WTC11 (cell line): ENCODE results near the gene MAP4K3. TPM values are rescaled to one million over a fixed set of nuclear protein-coding genes. Genes with fewer than 3 reads are reported as not detected.
"Not testable (repeated sequence)": the region's sequence is repeated elsewhere in the genome, so short reads cannot be mapped to it uniquely, and the experiment has no call there.

ENCODE experiments used
- ATAC-seq: fragments of 200-7000 bp; cut with Tn5 transposase; 2 replicates; pipeline ENCODE4 v1.10.0; 2021; ENCODE audit warnings: mild to moderate bottlenecking, moderate library complexity
- CTCF ChIA-PET: fragments of 300-600 bp; sonication (Branson Sonifier 250); formaldehyde crosslinking; loops from one replicate; lab custom pipeline; 2021; ENCODE audit warnings: antibody characterized with exemption; lab: Charles Lee
- POLR2A ChIA-PET: fragments of 350-600 bp; sonication (Branson Sonifier 250); formaldehyde crosslinking; loops from one replicate; lab custom pipeline; 2021; ENCODE audit warnings: antibody characterized with exemption; lab: Charles Lee
- DNase-seq: peaks from one replicate; pipeline ENCODE4 v3.0.0; 2021; ENCODE audit warnings: low spot score
- H3K27ac Mint-ChIP-seq: 2 replicates; pipeline ENCODE4 v1.8.0; 2021; ENCODE audit warnings: mixed read lengths
- H3K27me3 Mint-ChIP-seq: 2 replicates; pipeline ENCODE4 v1.8.0; 2021; ENCODE audit warnings: low read depth, mild to moderate bottlenecking, moderate library complexity, mixed read lengths
- H3K36me3 Mint-ChIP-seq: 2 replicates; pipeline ENCODE4 v1.8.0; 2021; ENCODE audit warnings: mixed read lengths
- H3K4me1 Mint-ChIP-seq: 2 replicates; pipeline ENCODE4 v1.8.0; 2022; ENCODE audit warnings: mixed read lengths
- H3K4me3 Mint-ChIP-seq: 2 replicates; pipeline ENCODE4 v1.8.0; 2021; ENCODE audit warnings: mild to moderate bottlenecking, moderate library complexity, mixed read lengths
- H3K9me3 Mint-ChIP-seq: 2 replicates; pipeline ENCODE4 v1.8.0; 2021; ENCODE audit warnings: mixed read lengths
- ATF3 ChIP-seq: sonication (generic); formaldehyde crosslinking; conservative IDR thresholded peaks from 2 replicates; pipeline ENCODE4 v1.8.1; 2022; ENCODE audit warnings: mild to moderate bottlenecking, missing genetic modification reagents
- ELF4 ChIP-seq: sonication (generic); formaldehyde crosslinking; IDR thresholded peaks from 2 replicates; pipeline ENCODE4 v1.8.1; 2022; ENCODE audit warnings: low read depth, mild to moderate bottlenecking, moderate library complexity, missing genetic modification reagents
- FOXP1 ChIP-seq: sonication (generic); formaldehyde crosslinking; IDR thresholded peaks from 2 replicates; pipeline ENCODE4 v1.8.0; 2022; ENCODE audit warnings: missing genetic modification reagents, mild to moderate bottlenecking, moderate library complexity, borderline replicate concordance
- GTF2I ChIP-seq: fragments of 250-450 bp; sonication (Bioruptor Pico); conservative IDR thresholded peaks from 2 replicates; pipeline ENCODE4 v1.4.0; 2021; ENCODE audit warnings: mild to moderate bottlenecking
- HMGA2 ChIP-seq: fragments of 250-450 bp; sonication (Bioruptor Pico); IDR thresholded peaks from 2 replicates; pipeline ENCODE4 v1.4.0; 2021; ENCODE audit warnings: mild to moderate bottlenecking, moderate library complexity
- JUN ChIP-seq: sonication (generic); formaldehyde crosslinking; IDR thresholded peaks from 2 replicates; pipeline ENCODE4 v1.8.0; 2023; ENCODE audit warnings: mild to moderate bottlenecking, missing genetic modification reagents
- TEAD1 ChIP-seq: sonication (generic); formaldehyde crosslinking; IDR thresholded peaks from 2 replicates; pipeline ENCODE4 v1.8.0; 2022; ENCODE audit warnings: mild to moderate bottlenecking, missing genetic modification reagents
- ZBTB21 ChIP-seq: sonication (generic); formaldehyde crosslinking; IDR thresholded peaks from 2 replicates; pipeline ENCODE4 v1.8.1; 2023; ENCODE audit warnings: mild to moderate bottlenecking, missing genetic modification reagents, borderline replicate concordance
- ZNF423 ChIP-seq: fragments of 250-450 bp; sonication (Bioruptor Pico); IDR thresholded peaks from 2 replicates; pipeline ENCODE4 v2.1.2; 2022; ENCODE audit warnings: mild to moderate bottlenecking, moderate library complexity
- ZNF671 ChIP-seq: fragments of 250-450 bp; sonication (Bioruptor Pico); IDR thresholded peaks from 2 replicates; pipeline ENCODE4 v1.8.0; 2021; ENCODE audit warnings: mild to moderate bottlenecking
- ZSCAN18 ChIP-seq: fragments of 250-450 bp; sonication (Bioruptor Pico); IDR thresholded peaks from 2 replicates; pipeline ENCODE4 v2.1.2; 2022; ENCODE audit warnings: mild to moderate bottlenecking, moderate library complexity
- total RNA-seq: library from RNA; stranded (reverse); gene quantifications from 3 replicates; pipeline ENCODE4 v1.2.3, GENCODE V29; 2021
- TF ChIP-seq, protein P1 (sequence below): sonication (generic); formaldehyde crosslinking; IDR thresholded peaks from 2 replicates; pipeline ENCODE4 v1.8.1; 2023; ENCODE audit warnings: mild to moderate bottlenecking, missing genetic modification reagents
- TF ChIP-seq, protein P2 (sequence below): sonication (generic); formaldehyde crosslinking; IDR thresholded peaks from 2 replicates; pipeline ENCODE4 v1.8.1; 2023; ENCODE audit warnings: mild to moderate bottlenecking, missing genetic modification reagents, moderate library complexity
- TF ChIP-seq, protein P3 (sequence below): fragments of 250-450 bp; sonication (Bioruptor Pico); IDR thresholded peaks from 2 replicates; pipeline ENCODE4 v1.9.0; 2021; ENCODE audit warnings: mild to moderate bottlenecking
- TF ChIP-seq, protein P4 (sequence below): sonication (generic); formaldehyde crosslinking; IDR thresholded peaks from 2 replicates; pipeline ENCODE4 v1.8.1; 2022; ENCODE audit warnings: missing genetic modification reagents, borderline replicate concordance

The MAP4K3 gene
- total RNA-seq, 1 experiment from 2014 or later: 73.2 TPM

- DNase-seq (no peak), ATAC-seq (no peak)
- no peaks in the 10 kb centered on the region for H3K27me3 Mint-ChIP-seq
- peaks cover 84% of the 10 kb centered on the region for H3K4me1 Mint-ChIP-seq
- CTCF ChIA-PET: interaction anchor here (0.9 to 2.2 kb wide), 4 partner anchors 9 to 238 kb away, joined by 3 to 9 read pairs (median 3); no protein-coding TSS in a partner anchor
- POLR2A ChIA-PET: no interaction called here
- peaks cover 28% of the 10 kb centered on the region for H3K36me3 Mint-ChIP-seq
- TF ChIP-seq ZNF671 (CRISPR knock-in tag): no peak
- no peak for TF ChIP-seq JUN (CRISPR knock-in tag)
- TF ChIP-seq ATF3 (CRISPR knock-in tag): no peak
- TF ChIP-seq ZNF423 (CRISPR knock-in tag): no peak
- TF ChIP-seq, protein P1, sequence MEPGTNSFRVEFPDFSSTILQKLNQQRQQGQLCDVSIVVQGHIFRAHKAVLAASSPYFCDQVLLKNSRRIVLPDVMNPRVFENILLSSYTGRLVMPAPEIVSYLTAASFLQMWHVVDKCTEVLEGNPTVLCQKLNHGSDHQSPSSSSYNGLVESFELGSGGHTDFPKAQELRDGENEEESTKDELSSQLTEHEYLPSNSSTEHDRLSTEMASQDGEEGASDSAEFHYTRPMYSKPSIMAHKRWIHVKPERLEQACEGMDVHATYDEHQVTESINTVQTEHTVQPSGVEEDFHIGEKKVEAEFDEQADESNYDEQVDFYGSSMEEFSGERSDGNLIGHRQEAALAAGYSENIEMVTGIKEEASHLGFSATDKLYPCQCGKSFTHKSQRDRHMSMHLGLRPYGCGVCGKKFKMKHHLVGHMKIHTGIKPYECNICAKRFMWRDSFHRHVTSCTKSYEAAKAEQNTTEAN: no peak
- TF ChIP-seq ZBTB21 (CRISPR knock-in tag): no peak
- H3K4me3 Mint-ChIP-seq: no peak overlapping the region
- peaks cover 11% of the 10 kb centered on the region for H3K9me3 Mint-ChIP-seq
- H3K27ac Mint-ChIP-seq: peak overlapping the region; percentile 99
Observed at GRCh38 chr2:39368376-39368775, 68.7 kb downstream of the MAP4K3 start.

DNA sequence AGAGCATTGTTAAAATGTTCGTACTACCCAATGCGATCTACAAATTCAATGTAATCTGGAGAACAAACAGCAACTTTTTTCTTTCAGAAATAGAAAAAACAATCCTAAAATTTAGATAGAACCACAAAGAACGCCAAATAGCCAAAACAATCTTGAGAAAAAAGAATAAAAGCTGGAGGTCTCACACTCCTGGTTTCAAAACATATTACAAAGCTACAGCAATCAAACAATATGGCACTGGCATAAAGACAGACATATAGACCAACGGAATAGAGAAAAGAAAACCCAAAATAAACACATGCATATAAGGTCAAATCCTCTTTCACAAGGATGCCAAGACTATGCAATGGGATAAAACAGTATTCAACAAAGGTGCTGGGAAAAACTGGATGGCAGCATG is 74.5 kb downstream of the MAP4K3 start:
- no peak overlapping the region; the same call in 1 of the 2 replicates for H3K27ac Mint-ChIP-seq
- TF ChIP-seq, protein P2, sequence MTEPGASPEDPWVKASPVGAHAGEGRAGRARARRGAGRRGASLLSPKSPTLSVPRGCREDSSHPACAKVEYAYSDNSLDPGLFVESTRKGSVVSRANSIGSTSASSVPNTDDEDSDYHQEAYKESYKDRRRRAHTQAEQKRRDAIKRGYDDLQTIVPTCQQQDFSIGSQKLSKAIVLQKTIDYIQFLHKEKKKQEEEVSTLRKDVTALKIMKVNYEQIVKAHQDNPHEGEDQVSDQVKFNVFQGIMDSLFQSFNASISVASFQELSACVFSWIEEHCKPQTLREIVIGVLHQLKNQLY (CRISPR knock-in tag): no peak
- TF ChIP-seq GTF2I (CRISPR knock-in tag): 0 out of 2 replicates have a peak, but pooled peaks have one; percentile 27
- POLR2A ChIA-PET: no interaction called here

DNA sequence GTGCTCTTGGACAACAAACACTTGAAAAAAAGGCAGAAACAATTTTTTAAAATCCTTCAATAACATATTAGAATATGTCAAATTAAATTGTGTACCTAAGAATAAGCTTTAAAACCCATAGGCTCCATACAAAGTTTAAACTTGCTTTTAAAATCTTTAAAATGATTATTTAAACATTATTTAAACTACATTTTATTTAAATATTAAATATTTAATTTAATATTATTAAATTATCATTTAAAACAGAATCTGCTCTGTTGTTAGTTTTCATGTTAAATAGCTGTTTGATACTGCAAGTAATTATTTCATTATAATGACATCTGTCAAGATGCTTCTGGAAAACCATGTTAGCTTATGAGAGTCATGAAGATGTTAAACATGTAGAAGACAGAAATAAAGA is 75.6 kb downstream of the MAP4K3 start:
- Mint-ChIP-seq H3K36me3 (peaks cover 59% of the 10 kb centered on the region), H3K27ac (no peak overlapping the region), H3K9me3 (peaks cover 52% of the 10 kb centered on the region), H3K4me3 (no peak overlapping the region), H3K27me3 (peaks cover 12% of the 10 kb centered on the region), H3K4me1 (peaks cover 46% of the 10 kb centered on the region)
- ChIA-PET CTCF (no interaction called here), POLR2A (no interaction called here)
- ATAC-seq (no peak), DNase-seq (no peak)
- TF ChIP-seq, protein P3, sequence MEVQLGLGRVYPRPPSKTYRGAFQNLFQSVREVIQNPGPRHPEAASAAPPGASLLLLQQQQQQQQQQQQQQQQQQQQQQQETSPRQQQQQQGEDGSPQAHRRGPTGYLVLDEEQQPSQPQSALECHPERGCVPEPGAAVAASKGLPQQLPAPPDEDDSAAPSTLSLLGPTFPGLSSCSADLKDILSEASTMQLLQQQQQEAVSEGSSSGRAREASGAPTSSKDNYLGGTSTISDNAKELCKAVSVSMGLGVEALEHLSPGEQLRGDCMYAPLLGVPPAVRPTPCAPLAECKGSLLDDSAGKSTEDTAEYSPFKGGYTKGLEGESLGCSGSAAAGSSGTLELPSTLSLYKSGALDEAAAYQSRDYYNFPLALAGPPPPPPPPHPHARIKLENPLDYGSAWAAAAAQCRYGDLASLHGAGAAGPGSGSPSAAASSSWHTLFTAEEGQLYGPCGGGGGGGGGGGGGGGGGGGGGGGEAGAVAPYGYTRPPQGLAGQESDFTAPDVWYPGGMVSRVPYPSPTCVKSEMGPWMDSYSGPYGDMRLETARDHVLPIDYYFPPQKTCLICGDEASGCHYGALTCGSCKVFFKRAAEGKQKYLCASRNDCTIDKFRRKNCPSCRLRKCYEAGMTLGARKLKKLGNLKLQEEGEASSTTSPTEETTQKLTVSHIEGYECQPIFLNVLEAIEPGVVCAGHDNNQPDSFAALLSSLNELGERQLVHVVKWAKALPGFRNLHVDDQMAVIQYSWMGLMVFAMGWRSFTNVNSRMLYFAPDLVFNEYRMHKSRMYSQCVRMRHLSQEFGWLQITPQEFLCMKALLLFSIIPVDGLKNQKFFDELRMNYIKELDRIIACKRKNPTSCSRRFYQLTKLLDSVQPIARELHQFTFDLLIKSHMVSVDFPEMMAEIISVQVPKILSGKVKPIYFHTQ (CRISPR knock-in tag): no peak
- peak; percentile 99 for TF ChIP-seq HMGA2 (CRISPR knock-in tag)

More for the DNA sequence above, 74.5 kb downstream of the MAP4K3 start:
- ATAC-seq (no peak), DNase-seq (no peak)
- peaks cover 12% of the 10 kb centered on the region for H3K27me3 Mint-ChIP-seq
- H3K4me1 Mint-ChIP-seq: peaks cover 46% of the 10 kb centered on the region
- peaks cover 52% of the 10 kb centered on the region for H3K9me3 Mint-ChIP-seq
- no peak overlapping the region for H3K4me3 Mint-ChIP-seq
- CTCF ChIA-PET: no interaction called here
- H3K36me3 Mint-ChIP-seq: peaks cover 63% of the 10 kb centered on the region

DNA sequence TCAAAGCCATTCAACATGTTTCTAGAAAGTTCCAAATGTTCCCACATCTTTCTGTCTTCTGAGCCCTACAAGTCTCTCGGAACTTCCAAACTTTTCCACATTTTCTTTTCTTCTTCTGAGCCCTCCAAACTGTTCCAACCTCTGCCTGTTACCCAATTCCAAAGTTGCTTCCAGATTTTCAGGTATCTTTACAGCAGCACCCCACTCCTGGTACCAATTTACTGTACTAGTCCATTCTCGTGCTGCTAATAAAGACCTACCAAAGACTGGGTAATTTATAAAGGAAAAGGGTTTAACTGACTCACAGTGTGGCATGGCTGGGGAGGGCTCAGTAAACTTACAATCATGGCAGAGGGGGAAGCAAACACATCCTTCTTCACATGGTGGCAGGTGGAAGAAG is 76.7 kb downstream of the MAP4K3 start:
- Mint-ChIP-seq H3K4me1 (peaks cover 42% of the 10 kb centered on the region), H3K27me3 (peaks cover 12% of the 10 kb centered on the region), H3K9me3 (peaks cover 50% of the 10 kb centered on the region), H3K36me3 (peaks cover 61% of the 10 kb centered on the region)
- ATAC-seq, POLR2A ChIA-PET, CTCF ChIA-PET, DNase-seq, H3K4me3 Mint-ChIP-seq, H3K27ac Mint-ChIP-seq: not testable (repeated sequence)

- Mint-ChIP-seq H3K9me3 (peaks cover 50% of the 10 kb centered on the region), H3K4me3 (no peak overlapping the region)
- no peak for DNase-seq
- no peak for TF ChIP-seq TEAD1 (CRISPR knock-in tag)
- TF ChIP-seq GTF2I (CRISPR knock-in tag): no peak
- TF ChIP-seq FOXP1 (CRISPR knock-in tag): no peak
- no peak for TF ChIP-seq ZSCAN18 (CRISPR knock-in tag)
- no peak for TF ChIP-seq ELF4 (CRISPR knock-in tag)
- TF ChIP-seq, protein P4, sequence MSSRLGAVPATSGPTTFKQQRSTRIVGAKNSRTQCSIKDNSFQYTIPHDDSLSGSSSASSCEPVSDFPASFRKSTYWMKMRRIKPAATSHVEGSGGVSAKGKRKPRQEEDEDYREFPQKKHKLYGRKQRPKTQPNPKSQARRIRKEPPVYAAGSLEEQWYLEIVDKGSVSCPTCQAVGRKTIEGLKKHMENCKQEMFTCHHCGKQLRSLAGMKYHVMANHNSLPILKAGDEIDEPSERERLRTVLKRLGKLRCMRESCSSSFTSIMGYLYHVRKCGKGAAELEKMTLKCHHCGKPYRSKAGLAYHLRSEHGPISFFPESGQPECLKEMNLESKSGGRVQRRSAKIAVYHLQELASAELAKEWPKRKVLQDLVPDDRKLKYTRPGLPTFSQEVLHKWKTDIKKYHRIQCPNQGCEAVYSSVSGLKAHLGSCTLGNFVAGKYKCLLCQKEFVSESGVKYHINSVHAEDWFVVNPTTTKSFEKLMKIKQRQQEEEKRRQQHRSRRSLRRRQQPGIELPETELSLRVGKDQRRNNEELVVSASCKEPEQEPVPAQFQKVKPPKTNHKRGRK (CRISPR knock-in tag): no peak
Observed at GRCh38 chr2:39359453-39360038, 77.5 kb downstream of the MAP4K3 start.

More at GRCh38 chr2:39359453-39360038, 77.5 kb downstream of the MAP4K3 start:
- ChIA-PET CTCF (no interaction called here), POLR2A (no interaction called here)
- no peak for ATAC-seq
- H3K36me3 Mint-ChIP-seq: peaks cover 67% of the 10 kb centered on the region
- no peak overlapping the region for H3K27ac Mint-ChIP-seq
- H3K4me1 Mint-ChIP-seq: peaks cover 41% of the 10 kb centered on the region
- H3K27me3 Mint-ChIP-seq: peaks cover 12% of the 10 kb centered on the region
